SK-N-SH (cell line): ENCODE data around the gene CLEC16A. TPM values are rescaled to one million over a fixed set of nuclear protein-coding genes. Genes with fewer than 3 reads are reported as not detected.
A peak's percentile ranks its signal among the peaks of the same experiment; 100 is the strongest.

Experiments used
- CTCF ChIA-PET: fragments of 300-600, 350-600 bp; formaldehyde crosslinking; extraction: SDS; loops from one replicate; lab custom pipeline; 2021; lab: Yijun Ruan, JAX
- POLR2A ChIA-PET: fragments of 350-600 bp; sonication (Branson Sonifier 250); formaldehyde crosslinking; extraction: SDS; loops from one replicate; lab custom pipeline; 2020; ENCODE audit warnings: antibody characterized with exemption, inconsistent platforms; lab: Yijun Ruan, JAX
- DNase-seq: peaks from one replicate; pipeline ENCODE4 v3.0.0; 2012
- H2AFZ ChIP-seq: fragments of 200-600 bp; sonication (generic); 2 replicates; pipeline ENCODE4 v1.8.1; 2016; ENCODE audit warnings: antibody characterized with exemption, mild to moderate bottlenecking, low read depth
- H3F3A ChIP-seq: fragments of 200-600 bp; sonication (generic); replicated peaks from 2 replicates; pipeline ENCODE3; 2016; ENCODE audit warnings: antibody characterized with exemption, mild to moderate bottlenecking; ENCODE audit not compliant: insufficient read depth
- H3K27ac ChIP-seq, 2 experiments: fragments of 200-500 bp in 1 of 2; fragments of 200-600 bp in 1 of 2; sonication (Bioruptor generic) in 1 of 2; sonication (generic), shearing (Covaris generic) in 1 of 2; 2 replicates each; pipeline versions ENCODE4 v1.5.1 to v1.6.1; 2014 to 2016; ENCODE audit warnings: low read depth in 2 of 2, inconsistent platforms in 1 of 2, low read length in 1 of 2, mild to moderate bottlenecking in 1 of 2, mixed read lengths in 1 of 2
- H3K27me3 ChIP-seq: fragments of 200-600 bp; sonication (generic), shearing (Covaris generic); 2 replicates; pipeline ENCODE4 v1.6.1; 2016; ENCODE audit warnings: mixed run types; ENCODE audit not compliant: insufficient read depth
- H3K36me3 ChIP-seq, 2 experiments: fragments of 200-500 bp in 1 of 2; fragments of 200-600 bp in 1 of 2; sonication (Bioruptor generic) in 1 of 2; sonication (generic) in 1 of 2; replicated peaks in 1 of 2; 2 replicates each; pipeline versions ENCODE3 to v1.5.1; 2014 to 2016; ENCODE audit warnings: low read length in 1 of 2, mild to moderate bottlenecking in 1 of 2; ENCODE audit not compliant: insufficient read depth in 2 of 2, control insufficient read depth in 1 of 2
- H3K4me1 ChIP-seq, 2 experiments: fragments of 200-500 bp in 1 of 2; fragments of 200-600 bp in 1 of 2; sonication (Bioruptor generic) in 1 of 2; sonication (generic), shearing (Covaris generic) in 1 of 2; 2 replicates each; pipeline versions ENCODE4 v1.5.1 to v1.6.1; 2014 to 2016; ENCODE audit warnings: low read depth in 1 of 2, low read length in 1 of 2, mixed run types in 1 of 2; ENCODE audit not compliant: insufficient read depth in 2 of 2, control insufficient read depth in 1 of 2
- H3K4me2 ChIP-seq: fragments of 200-600 bp; sonication (generic), shearing (Covaris generic); 2 replicates; pipeline ENCODE4 v1.6.1; 2017; ENCODE audit warnings: mixed run types
- H3K4me3 ChIP-seq, 2 experiments: fragments of 200-500 bp in 1 of 2; fragments of 200-600 bp in 1 of 2; sonication (Bioruptor generic) in 1 of 2; sonication (generic), shearing (Covaris generic) in 1 of 2; 2 replicates each; pipeline versions ENCODE4 v1.5.1 to v1.8.1; 2014 to 2016; ENCODE audit warnings: low read depth in 2 of 2, inconsistent platforms in 1 of 2, low read length in 1 of 2, mild to moderate bottlenecking in 1 of 2, mixed read lengths in 1 of 2, moderate library complexity in 1 of 2
- H3K79me2 ChIP-seq: fragments of 200-600 bp; sonication (generic); 2 replicates; pipeline ENCODE4 v1.8.1; 2017; ENCODE audit warnings: mild to moderate bottlenecking; ENCODE audit not compliant: insufficient read depth
- H3K9ac ChIP-seq: fragments of 200-600 bp; sonication (generic); 2 replicates; pipeline ENCODE4 v1.6.1; 2017; ENCODE audit warnings: mixed run types
- H3K9me2 ChIP-seq: fragments of 200-600 bp; sonication (generic); 2 replicates; pipeline ENCODE4 v1.6.1; 2017; ENCODE audit warnings: mixed run types
- H3K9me3 ChIP-seq: fragments of 200-600 bp; sonication (generic); 2 replicates; pipeline ENCODE4 v1.6.1; 2017; ENCODE audit warnings: mixed run types, mild to moderate bottlenecking, moderate library complexity
- H4K20me1 ChIP-seq: fragments of 200-600 bp; sonication (generic); 2 replicates; pipeline ENCODE4 v1.6.1; 2017; ENCODE audit warnings: mild to moderate bottlenecking, mixed run types; ENCODE audit not compliant: insufficient read depth
- EP300 ChIP-seq, 2 experiments: IDR thresholded peaks; 2 replicates each; pipeline versions ENCODE4 v1.4.0 to v1.6.1; 2012; ENCODE audit warnings: borderline replicate concordance in 1 of 2, low read depth in 1 of 2, low read length in 1 of 2
- EZH2phosphoT487 ChIP-seq: fragments of 200-600 bp; sonication (generic); IDR thresholded peaks from 2 replicates; pipeline ENCODE4 v1.6.1; 2017; ENCODE audit warnings: low read depth, mixed run types, mild to moderate bottlenecking, antibody characterized with exemption, moderate library complexity, borderline replicate concordance
- FOSL2 ChIP-seq: IDR thresholded peaks from 2 replicates; pipeline ENCODE4 v1.4.0; 2012; ENCODE audit warnings: low read depth, mild to moderate bottlenecking, moderate library complexity, borderline replicate concordance
- GATA2 ChIP-seq: sonication (generic); formaldehyde crosslinking; IDR thresholded peaks from 2 replicates; pipeline ENCODE4 v1.5.0; 2020; ENCODE audit warnings: mild to moderate bottlenecking, missing genetic modification reagents
- NFIC ChIP-seq: IDR thresholded peaks from 2 replicates; pipeline ENCODE4 v1.4.0; 2012; ENCODE audit warnings: borderline replicate concordance
- NRF1 ChIP-seq: IDR thresholded peaks from 2 replicates; pipeline ENCODE4 v1.6.1; 2012; ENCODE audit warnings: low read depth, mild to moderate bottlenecking, low read length
- WGBS: methylation state at CpG from one replicate; pipeline ENCODE4 v1.1.6; 2017; ENCODE audit warnings: low lambda C conversion rate; 5-methylcytosine and 5-hydroxymethylcytosine counted together
- polyA plus RNA-seq, 3 experiments: library from polyadenylated mRNA; depleted of rRNA; stranded (reverse); fragments of >200 nt; gene quantifications; 2 replicates each; pipeline ENCODE4 v1.2.3, GENCODE V29; 2012
- TF ChIP-seq, protein P1 (sequence below): IDR thresholded peaks from 2 replicates; pipeline ENCODE4 v1.4.0; 2012; ENCODE audit warnings: low read depth, borderline replicate concordance

Gene CLEC16A
- polyA plus RNA-seq, 1 of the 3 experiments (the other 2 are of a cell fraction) = 13.7 TPM

GRCh38 chr16:10921536-10922327 is 22.6 kb upstream of the CLEC16A start:
- Histone ChIP-seq H3K27ac (no peak overlapping the region), H3K9me3 (no peaks in the 10 kb centered on the region), H3K4me2 (no peak overlapping the region), H3F3A (peaks cover 5% of the 10 kb centered on the region), H3K36me3 (peaks cover 0 to 11% of the 10 kb centered on the region in 2 experiments), H3K9ac (no peak overlapping the region), H3K79me2 (no peaks in the 10 kb centered on the region), H2AFZ (no peak overlapping the region), H4K20me1 (no peaks in the 10 kb centered on the region), H3K4me3 (no peak overlapping the region), H3K27me3 (no peaks in the 10 kb centered on the region), H3K9me2 (no peaks in the 10 kb centered on the region), H3K4me1 (peaks cover 0 to 13% of the 10 kb centered on the region in 2 experiments; a peak in 1 of 4 replicates)
- TF ChIP-seq EZH2phosphoT487 = no peak
- TF ChIP-seq NFIC = peak; percentile 50
- CTCF ChIA-PET = interaction anchor here (1.0 to 1.8 kb wide), 4 partner anchors 9 to 184 kb away, joined by 3 to 5 read pairs (median 4); no protein-coding TSS in a partner anchor
- no peak for DNase-seq
- WGBS = 86% methylated on average over 4 of the region's 10 CpGs
- POLR2A ChIA-PET = no interaction called here

DNA sequence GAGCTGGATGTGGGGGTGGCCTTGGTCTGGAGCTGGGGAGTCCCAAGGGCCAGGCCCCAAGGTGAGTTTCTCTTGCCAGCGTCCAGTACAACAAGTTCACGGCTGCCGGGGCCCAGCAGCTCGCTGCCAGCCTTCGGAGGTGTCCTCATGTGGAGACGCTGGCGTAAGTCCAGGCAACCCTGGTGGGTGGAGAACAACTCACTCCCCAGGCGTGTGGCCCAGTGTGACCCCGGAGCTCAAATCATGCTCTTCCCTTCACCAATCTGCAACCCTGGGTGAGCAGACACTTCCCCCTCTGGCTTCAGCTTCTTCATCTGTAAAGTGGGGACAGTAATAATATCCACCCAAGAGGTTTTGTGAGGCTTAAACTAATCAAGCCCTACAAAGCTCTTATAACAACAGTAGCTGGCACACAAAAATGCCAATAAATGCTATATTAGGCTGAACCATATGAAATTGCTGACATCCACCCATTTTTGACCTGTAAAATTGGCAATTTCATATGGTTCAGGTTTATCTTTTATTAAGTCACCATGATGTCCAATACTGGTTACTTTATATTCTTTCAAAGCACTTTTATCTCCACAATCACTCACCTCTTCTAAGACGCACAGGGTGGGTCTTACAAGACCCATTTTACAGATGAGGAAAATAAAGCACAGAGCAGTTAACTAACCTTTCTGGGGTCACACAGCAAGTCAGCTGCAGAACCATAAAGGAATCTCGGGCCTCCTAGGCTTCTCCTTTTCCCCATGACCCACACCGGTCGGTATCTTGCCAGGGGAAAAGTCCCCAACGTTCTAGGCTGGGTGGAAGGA is 21.8 kb upstream of the CLEC16A start:
- Histone ChIP-seq H3K27ac (no peak overlapping the region), H2AFZ (no peak overlapping the region), H3K4me3 (no peak overlapping the region), H4K20me1 (no peaks in the 10 kb centered on the region), H3K27me3 (no peaks in the 10 kb centered on the region), H3K79me2 (no peaks in the 10 kb centered on the region), H3K9ac (no peak overlapping the region), H3K9me2 (no peaks in the 10 kb centered on the region), H3K9me3 (no peaks in the 10 kb centered on the region), H3K36me3 (peaks cover 5 to 19% of the 10 kb centered on the region in 2 experiments), H3K4me1 (peaks cover 0 to 13% of the 10 kb centered on the region in 2 experiments; a peak in 1 of 4 replicates), H3F3A (peaks cover 5% of the 10 kb centered on the region), H3K4me2 (no peak overlapping the region)
- DNase-seq = no peak
- 84% methylated on average over 9 of the region's 14 CpGs for WGBS
- CTCF ChIA-PET = interaction anchor here (0.5 to 1.8 kb wide), 4 partner anchors 10 to 1798 kb away, joined by 3 to 5 read pairs (median 4); no protein-coding TSS in a partner anchor
- POLR2A ChIA-PET = no interaction called here
- TF ChIP-seq NRF1 (no peak), FOSL2 (no peak), GATA2 (no peak), EP300 (IDR thresholded peaks at IDR 0.05; ENCODE audit: borderline replicate concordance in 1 of 2, low read depth in 1 of 2, low read length in 1 of 2) (no peak)
- TF ChIP-seq, protein P1, sequence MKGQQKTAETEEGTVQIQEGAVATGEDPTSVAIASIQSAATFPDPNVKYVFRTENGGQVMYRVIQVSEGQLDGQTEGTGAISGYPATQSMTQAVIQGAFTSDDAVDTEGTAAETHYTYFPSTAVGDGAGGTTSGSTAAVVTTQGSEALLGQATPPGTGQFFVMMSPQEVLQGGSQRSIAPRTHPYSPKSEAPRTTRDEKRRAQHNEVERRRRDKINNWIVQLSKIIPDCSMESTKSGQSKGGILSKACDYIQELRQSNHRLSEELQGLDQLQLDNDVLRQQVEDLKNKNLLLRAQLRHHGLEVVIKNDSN = no peak
